C4-2B (cell line): ENCODE data around the gene PYROXD2.

Source experiments
- ZFX ChIP-seq: fragments of 450-650 bp; IDR thresholded peaks from 2 replicates; pipeline ENCODE4 v1.6.1; 2017
- TF ChIP-seq, protein P1 (sequence below): fragments of 450-650 bp; conservative IDR thresholded peaks from 2 replicates; pipeline ENCODE4 v1.5.1; 2017; ENCODE audit warnings: mild to moderate bottlenecking

DNA sequence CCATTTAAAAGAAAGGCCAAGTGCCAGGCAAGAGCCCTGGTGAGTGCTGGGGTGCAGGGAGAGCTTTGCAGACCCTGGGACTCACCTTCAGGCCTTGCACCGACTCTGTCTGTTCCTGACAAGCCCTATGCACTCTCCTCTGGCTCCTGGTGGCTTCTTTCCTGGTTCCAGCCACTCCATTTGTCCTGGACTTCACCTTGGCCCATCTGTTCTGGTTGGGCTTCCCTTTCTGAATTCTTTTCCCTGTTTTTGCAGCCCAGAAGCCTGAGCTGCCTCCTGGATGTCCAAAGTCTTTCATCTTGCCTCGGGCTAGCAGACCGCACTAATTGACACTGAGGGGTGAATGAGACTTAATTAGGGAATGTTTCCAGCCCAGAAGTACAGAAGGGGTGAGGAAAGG is 60.5 kb downstream of the PYROXD2 start:
- TF ChIP-seq, protein P1, sequence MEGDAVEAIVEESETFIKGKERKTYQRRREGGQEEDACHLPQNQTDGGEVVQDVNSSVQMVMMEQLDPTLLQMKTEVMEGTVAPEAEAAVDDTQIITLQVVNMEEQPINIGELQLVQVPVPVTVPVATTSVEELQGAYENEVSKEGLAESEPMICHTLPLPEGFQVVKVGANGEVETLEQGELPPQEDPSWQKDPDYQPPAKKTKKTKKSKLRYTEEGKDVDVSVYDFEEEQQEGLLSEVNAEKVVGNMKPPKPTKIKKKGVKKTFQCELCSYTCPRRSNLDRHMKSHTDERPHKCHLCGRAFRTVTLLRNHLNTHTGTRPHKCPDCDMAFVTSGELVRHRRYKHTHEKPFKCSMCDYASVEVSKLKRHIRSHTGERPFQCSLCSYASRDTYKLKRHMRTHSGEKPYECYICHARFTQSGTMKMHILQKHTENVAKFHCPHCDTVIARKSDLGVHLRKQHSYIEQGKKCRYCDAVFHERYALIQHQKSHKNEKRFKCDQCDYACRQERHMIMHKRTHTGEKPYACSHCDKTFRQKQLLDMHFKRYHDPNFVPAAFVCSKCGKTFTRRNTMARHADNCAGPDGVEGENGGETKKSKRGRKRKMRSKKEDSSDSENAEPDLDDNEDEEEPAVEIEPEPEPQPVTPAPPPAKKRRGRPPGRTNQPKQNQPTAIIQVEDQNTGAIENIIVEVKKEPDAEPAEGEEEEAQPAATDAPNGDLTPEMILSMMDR = no peak
- no peak for TF ChIP-seq ZFX
